ENCODE data around the gene SPATA25.

SPATA25 gene

DNA sequence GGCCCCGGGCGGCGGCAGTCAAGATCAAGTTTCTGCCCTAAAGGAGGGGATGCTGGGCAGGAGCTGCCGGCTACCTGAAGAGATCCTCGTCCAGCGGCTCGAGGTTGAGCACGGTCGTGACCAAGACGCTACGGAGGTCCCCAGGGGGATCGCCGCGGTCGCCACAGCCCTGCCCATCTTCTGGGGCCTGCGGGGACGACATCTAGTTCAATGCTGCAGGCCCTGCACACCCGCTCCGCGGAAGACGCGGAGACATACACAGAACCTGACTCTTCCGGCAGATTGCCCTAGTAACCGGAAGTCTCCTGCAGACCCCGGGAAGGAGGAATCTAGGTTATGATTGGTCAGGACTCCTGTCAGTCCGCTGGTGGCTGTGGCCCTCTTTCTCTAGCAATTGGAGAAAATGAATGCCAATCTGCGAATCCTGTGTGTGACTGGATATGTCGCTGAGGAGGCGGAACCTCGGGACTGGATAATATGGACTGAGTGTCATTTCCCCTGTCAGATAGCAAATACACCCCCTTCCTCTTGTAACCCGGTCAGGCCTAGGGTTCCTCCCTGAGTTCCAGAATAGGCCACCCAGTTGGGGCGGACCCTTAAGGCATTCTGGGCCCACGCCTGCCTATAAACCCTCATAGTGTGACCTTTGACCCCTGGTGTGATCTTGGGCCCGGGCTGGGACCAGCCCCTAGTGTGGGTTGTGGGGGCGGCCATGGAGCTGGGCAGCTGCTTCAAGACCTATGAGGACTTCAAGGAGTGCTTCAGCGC lies 30.1 kb downstream of the SPATA25 start, which contains the start of the genes ACOT8 and ZSWIM3:
Gene ACOT8, minus strand, starts transcription at position 279 of the 768 bp plus-strand sequence. Its CDS starts 77 bp downstream, at position 202.
Gene ZSWIM3, plus strand, starts transcription at position 501 of the 768 bp plus-strand sequence. Its CDS starts 212 bp downstream, at position 713.
- peaks cover 0 to 38% (median 31%) of the 10 kb centered on the region in 4 donors for H3K4me1 ChIP-seq
- peak within 1 kb of the TSS; percentile 63 to 64 for H3K4me3 ChIP-seq
- H3K27ac ChIP-seq = peak within 1 kb of the TSS; percentile 68 to 75
- H3K27me3 ChIP-seq = no peaks in the 10 kb centered on the region
- peaks cover 0 to 21% (median 4%) of the 10 kb centered on the region in 3 donors for H3K36me3 ChIP-seq
- peak; percentile 98 to 99 for DNase-seq
- TF ChIP-seq, protein P1, sequence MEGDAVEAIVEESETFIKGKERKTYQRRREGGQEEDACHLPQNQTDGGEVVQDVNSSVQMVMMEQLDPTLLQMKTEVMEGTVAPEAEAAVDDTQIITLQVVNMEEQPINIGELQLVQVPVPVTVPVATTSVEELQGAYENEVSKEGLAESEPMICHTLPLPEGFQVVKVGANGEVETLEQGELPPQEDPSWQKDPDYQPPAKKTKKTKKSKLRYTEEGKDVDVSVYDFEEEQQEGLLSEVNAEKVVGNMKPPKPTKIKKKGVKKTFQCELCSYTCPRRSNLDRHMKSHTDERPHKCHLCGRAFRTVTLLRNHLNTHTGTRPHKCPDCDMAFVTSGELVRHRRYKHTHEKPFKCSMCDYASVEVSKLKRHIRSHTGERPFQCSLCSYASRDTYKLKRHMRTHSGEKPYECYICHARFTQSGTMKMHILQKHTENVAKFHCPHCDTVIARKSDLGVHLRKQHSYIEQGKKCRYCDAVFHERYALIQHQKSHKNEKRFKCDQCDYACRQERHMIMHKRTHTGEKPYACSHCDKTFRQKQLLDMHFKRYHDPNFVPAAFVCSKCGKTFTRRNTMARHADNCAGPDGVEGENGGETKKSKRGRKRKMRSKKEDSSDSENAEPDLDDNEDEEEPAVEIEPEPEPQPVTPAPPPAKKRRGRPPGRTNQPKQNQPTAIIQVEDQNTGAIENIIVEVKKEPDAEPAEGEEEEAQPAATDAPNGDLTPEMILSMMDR (IDR thresholded peaks at IDR 0.05) = peak in 1 of 2 experiments; percentile 7
- no peaks in the 10 kb centered on the region for H3K9me3 ChIP-seq
- intact Hi-C loops (cut with DNase I; ENCODE audit: low total_unique reads) = no loop called here

DNA sequence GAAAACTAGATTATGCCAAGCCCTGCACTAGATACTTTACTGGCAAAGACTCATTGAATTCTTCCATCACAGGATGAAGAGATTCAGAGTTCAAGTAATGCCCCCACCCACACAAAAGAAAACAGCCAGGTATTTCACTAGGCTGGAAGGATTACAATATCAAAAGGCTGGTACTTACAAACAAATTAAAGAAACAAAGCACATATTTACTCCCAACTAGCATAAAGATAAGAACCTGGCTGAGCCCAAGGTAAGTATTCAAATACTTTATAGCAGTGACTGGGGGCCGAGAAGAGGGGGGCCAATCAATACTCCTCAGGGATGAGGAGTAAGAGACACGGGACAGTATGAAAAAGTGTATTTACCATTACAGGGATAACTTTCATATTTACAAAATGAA lies 33.9 kb downstream of the SPATA25 start:
- Histone ChIP-seq H3K4me3 (no peak overlapping the region), H3K36me3 (peaks cover 2 to 44% (median 8%) of the 10 kb centered on the region in 3 donors), H3K4me1 (peaks cover 0 to 35% (median 30%) of the 10 kb centered on the region in 4 donors), H3K9me3 (no peaks in the 10 kb centered on the region), H3K27me3 (no peaks in the 10 kb centered on the region), H3K27ac (no peak overlapping the region)
- DNase-seq = no peak
- intact Hi-C loops (cut with DNase I; ENCODE audit: low total_unique reads) = no loop called here
- TF ChIP-seq, protein P1 (IDR thresholded peaks at IDR 0.05) = no peak

DNA sequence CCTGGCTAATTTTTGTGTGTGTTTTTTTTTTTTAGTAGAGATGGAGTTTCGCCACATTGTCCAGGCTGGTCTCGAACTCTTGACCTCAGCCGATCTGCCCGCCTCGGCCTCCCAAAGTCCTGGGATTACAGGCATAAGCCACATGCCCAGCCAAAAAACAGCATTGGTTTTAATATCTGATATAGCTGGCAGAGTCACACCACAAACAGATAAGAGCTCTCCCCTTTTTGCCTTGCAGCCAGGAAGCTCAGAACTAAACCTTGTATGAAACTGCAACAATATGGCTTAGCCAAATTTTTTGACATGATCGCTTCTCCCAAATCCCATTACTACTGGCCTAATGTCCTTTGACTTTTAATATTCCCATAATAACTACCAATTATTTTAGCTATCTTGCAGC lies 35.1 kb downstream of the SPATA25 start:
- no peaks in the 10 kb centered on the region for H3K9me3 ChIP-seq
- DNase-seq = no peak
- no peak overlapping the region for H3K4me3 ChIP-seq
- peaks cover 11 to 56% (median 17%) of the 10 kb centered on the region in 3 donors for H3K36me3 ChIP-seq
- peaks cover 0 to 26% (median 21%) of the 10 kb centered on the region in 4 donors for H3K4me1 ChIP-seq
- H3K27me3 ChIP-seq = no peaks in the 10 kb centered on the region
- intact Hi-C loops (cut with DNase I; ENCODE audit: low total_unique reads) = no loop called here
- H3K27ac ChIP-seq = no peak overlapping the region
- TF ChIP-seq, protein P1 (IDR thresholded peaks at IDR 0.05) = no peak

DNA sequence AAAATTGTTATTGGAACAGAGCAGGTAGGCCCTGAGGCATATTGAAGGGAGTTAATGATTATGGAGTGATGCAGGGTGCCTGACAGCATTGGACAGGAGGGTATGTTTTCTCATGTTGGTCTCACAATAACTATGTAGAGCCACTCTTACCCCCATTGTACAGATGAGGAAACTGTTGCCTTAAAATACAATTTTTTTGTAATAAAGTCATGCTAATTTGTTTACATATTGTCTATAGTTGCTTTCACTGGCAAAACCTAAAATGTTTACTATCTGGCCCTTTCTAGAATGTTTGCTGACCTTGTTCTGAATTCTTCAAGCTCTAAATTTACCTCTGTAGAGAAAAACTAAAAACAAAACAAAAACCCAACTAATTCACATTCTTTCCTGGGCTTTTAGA lies 35.9 kb downstream of the SPATA25 start:
- Histone ChIP-seq H3K36me3 (peaks cover 17 to 64% (median 17%) of the 10 kb centered on the region in 3 donors), H3K4me1 (peaks cover 0 to 24% (median 20%) of the 10 kb centered on the region in 4 donors), H3K27me3 (no peaks in the 10 kb centered on the region), H3K27ac (no peak overlapping the region), H3K9me3 (no peaks in the 10 kb centered on the region), H3K4me3 (no peak overlapping the region)
- DNase-seq = no peak
- TF ChIP-seq, protein P1 (IDR thresholded peaks at IDR 0.05) = no peak
- intact Hi-C loops (cut with DNase I; ENCODE audit: low total_unique reads) = no loop called here

DNA sequence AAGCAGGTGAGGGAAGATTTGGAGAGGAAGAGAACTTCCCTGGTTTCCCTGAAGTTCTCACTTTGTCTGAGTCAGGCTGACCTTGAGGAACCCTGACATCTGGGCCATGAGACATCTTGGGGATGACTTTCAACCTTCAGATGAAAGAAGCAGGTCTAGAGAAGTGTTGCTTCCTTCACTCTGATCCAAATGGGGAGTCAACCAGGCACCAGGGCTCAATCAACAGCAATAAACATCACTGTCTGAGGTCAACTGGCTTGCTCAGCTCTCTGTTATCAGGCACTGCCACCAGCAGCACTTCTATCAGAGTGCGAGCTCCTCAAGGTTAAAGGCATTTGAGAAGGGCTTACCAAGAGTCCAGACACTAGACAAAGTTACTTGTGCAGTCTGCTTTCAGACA lies 36.5 kb downstream of the SPATA25 start:
- Histone ChIP-seq H3K9me3 (no peaks in the 10 kb centered on the region), H3K36me3 (peaks cover 17 to 70% (median 23%) of the 10 kb centered on the region in 3 donors), H3K4me3 (no peak overlapping the region), H3K27ac (no peak overlapping the region), H3K27me3 (no peaks in the 10 kb centered on the region), H3K4me1 (peaks cover 0 to 18% (median 16%) of the 10 kb centered on the region in 4 donors)
- TF ChIP-seq, protein P1 (IDR thresholded peaks at IDR 0.05) = no peak
- DNase-seq = no peak
- intact Hi-C loops (cut with DNase I; ENCODE audit: low total_unique reads) = no loop called here

All from tibial artery (tissue), 4 donors.